ENCODE data around the gene EIF2AK2.

EIF2AK2 gene

DNA sequence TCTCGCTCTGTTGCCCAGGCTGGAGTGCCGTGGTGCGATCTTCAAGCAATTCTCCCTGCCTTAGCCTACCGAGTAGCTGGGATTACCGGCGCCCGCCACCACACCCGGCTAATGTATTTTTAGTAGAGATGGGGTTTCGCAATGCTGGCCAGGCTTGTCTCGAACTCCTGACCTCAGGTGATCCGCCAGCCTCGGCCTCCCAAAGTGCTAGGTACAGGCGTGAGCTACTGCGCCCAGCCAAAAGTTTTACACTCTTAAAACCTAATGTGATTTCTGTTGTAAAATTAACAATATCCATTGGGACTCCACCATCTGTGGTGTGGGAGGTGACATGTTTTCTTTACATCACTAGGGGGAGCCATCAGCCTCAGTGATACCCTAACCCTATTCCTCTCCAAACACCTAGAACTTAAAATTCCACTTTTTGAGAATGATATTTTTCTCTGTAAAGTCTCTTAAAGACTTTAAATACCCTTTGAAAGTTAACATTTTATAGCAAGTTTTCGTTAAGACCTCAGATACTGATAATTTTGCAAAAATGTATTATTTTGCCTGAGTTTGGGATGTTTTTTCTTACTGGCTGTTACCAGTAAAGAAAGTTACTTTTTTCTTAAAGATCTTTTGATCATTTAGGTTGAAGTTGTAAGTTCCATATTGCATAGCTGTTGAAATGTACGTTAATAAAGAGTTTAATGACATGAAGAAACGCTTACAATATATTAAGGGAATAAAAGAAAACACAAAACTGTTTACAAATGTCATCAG, 11.6 kb upstream of the EIF2AK2 start:
- no peak for DNase-seq

DNA sequence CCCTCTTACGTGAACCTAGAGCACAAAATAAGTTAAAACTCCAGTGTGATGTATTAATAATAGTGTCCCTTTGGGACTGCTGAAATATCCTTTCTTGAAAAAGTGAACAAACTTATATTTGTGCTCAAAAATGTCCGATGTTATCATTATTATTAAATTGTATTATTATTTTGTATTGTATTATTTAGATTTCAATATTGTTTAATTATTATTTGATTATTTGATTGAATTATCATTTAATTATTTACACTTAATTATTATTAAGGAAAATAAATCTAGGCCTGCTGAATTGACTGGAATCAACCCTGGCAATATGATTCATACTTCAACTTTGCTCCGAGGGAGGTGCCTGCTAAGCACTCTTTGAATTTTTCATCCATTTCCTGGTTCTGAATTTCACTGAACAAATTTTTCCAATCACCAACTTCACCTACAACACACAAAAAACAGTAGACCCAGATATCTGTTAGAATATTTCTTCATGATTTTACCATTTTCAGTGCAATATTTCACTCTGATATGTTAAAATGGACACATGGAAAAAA, 10.9 kb upstream of the EIF2AK2 start:
- no peak for DNase-seq

DNA sequence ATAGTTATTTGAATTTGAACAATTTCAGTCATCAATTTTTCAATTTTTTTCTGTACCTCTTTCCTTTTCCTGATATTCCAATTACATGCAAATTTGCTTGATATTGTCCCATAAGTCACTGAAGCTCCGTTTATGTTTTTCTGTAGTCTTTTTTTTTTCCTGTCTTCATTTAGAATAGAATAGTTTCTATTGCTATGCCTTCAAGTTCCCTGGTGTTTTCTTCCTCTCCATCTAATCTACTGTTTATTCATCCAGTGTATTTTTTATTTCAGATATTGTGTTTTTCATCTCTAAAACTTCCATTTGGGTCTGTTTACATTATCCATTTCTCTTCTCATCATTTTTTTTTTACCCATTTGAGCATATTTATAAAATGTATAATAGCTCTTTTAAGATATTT, 8.0 kb upstream of the EIF2AK2 start:
- DNase-seq = no peak

GRCh38 chr2:37156071-37156856, 516 bp downstream of the EIF2AK2 start:
- DNase-seq = no peak

DNA sequence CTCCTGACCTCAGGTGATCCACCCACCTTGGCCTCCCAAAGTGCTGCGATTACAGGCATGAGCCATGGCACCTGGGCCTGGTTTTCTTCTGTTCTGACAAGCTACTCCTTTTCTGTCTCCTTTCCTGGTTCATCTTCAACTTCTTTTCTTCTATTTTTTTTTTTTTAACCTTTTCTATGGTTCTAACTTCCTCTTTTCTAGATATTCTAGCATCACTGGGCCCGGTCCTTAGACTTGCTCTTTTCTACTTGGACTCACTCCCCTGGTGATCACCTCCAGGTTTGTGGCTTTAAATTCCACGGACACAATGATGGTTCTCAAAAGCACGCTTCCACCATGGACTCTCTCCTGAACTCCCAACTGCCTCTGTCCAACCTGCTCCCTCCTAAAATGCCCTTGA, 2.0 kb downstream of the EIF2AK2 start:
- no peak for DNase-seq

DNA sequence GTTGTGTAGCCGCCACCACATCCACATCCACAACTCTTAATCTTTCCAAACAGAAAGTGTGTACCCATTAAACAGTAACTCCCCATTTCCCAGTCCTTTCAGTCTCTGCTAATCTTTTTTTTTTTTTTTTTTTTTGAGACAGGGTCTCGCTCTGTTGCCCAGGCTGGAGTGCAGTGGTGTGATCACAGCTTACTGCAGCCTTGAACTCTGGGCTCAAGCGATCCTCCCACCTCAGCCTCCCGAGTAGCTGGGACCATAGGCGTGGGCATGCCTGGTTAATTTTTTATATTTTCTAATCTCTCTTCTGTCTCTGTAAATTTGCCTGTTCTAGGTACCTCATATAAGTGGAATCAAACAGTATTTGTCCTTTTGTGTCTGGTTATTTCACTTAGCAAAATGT, 3.6 kb downstream of the EIF2AK2 start:
- DNase-seq = no peak

- no peak for DNase-seq
These were observed 7.0 kb downstream of the EIF2AK2 start for GRCh38 chr2:37149626-37150322.

DNA sequence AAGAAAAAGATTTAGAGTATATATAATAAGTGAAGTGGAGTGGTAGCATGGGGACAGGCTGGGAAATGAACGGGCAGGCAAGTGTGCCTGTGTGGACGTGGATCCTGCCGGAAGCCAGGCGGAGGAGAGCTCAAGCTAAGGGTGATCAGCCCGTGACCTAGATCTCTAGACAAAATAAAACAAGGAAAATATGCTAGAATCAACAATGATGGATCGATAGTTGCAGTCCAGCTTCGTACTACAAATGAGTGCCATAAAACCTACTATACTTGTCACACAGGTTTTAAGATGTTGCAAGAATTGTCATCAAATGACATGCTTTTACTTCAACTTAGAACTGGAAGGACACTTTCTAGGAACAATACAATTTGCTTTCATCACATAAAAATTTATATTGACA, 8.5 kb downstream of the EIF2AK2 start:
- no peak for DNase-seq

DNA sequence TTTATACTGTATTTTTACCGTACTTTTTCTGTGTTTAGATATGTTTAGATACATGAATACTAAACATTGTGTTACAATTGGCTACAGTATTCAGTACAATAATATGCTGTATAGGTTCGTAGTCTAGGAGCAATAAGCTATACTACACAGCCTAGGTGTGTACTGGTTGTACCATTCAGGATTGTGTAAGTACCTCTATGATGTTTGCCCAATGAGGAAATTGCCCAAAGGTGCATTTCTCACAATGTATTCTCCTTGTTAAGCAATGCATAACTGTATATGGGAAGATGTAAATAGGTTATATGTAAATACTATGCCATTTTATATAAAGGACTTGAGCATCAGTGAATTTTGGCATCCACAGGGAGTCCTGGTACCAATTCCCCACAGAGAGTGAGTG, 10.7 kb downstream of the EIF2AK2 start:
- DNase-seq = no peak

- DNase-seq = no peak
These were observed 12.8 kb downstream of the EIF2AK2 start for GRCh38 chr2:37143974-37144373.

GRCh38 chr2:37142546-37142945, 14.2 kb downstream of the EIF2AK2 start:
- DNase-seq = no peak

- no peak for DNase-seq
These were observed 23.9 kb downstream of the EIF2AK2 start for GRCh38 chr2:37132914-37133313.

- DNase-seq = no peak
These were observed 31.4 kb downstream of the EIF2AK2 start for GRCh38 chr2:37125416-37125815.

DNA sequence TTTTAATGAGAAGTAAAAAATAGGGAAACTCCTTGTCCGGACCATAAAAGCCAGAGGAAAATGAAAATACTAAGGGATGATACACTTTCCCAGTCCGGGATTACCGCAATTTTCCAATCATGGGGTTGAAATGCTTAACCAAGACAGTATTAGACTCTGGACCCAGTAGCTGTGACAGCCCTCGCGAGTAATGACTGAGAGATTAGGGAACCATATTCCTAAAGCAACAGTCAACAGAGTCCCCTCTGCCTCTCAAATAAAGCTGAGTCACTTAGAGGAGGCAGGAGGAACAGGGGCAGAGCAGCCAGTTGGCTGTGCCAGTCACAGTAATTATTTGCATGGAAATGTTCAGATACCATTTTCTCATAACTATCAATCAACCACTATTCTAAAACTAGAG, 37.6 kb downstream of the EIF2AK2 start:
- DNase-seq = no peak

- no peak for DNase-seq
These were observed 39.2 kb downstream of the EIF2AK2 start for GRCh38 chr2:37117566-37117965.

GRCh38 chr2:37111958-37112357, 44.8 kb downstream of the EIF2AK2 start:
- no peak for DNase-seq

GRCh38 chr2:37110306-37111212, 46.2 kb downstream of the EIF2AK2 start:
- DNase-seq = no peak

GRCh38 chr2:37109523-37109922, 47.3 kb downstream of the EIF2AK2 start:
- DNase-seq = no peak

- no peak for DNase-seq
These were observed 51.6 kb downstream of the EIF2AK2 start for GRCh38 chr2:37105150-37105549.

DNA sequence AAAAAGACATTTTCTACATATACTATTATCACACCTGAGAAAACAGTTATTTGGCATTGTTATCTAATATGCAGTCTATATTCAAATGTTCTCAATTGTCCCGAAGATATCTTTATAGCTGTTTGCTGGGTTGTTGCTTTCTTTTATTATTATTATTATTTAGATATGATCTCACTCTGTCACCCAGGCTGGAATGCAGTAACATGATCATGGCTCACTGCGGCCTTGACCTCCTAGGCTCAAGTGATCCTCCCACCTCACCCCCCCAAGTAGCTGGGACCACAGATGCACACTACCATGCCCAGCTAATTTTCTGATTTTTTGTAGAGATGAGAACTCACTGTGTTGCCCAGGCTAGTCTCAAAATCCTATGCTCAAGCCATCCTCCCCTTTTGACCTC, 52.6 kb downstream of the EIF2AK2 start:
- DNase-seq = no peak

GRCh38 chr2:37102588-37102987, 54.2 kb downstream of the EIF2AK2 start:
- no peak for DNase-seq

DNA sequence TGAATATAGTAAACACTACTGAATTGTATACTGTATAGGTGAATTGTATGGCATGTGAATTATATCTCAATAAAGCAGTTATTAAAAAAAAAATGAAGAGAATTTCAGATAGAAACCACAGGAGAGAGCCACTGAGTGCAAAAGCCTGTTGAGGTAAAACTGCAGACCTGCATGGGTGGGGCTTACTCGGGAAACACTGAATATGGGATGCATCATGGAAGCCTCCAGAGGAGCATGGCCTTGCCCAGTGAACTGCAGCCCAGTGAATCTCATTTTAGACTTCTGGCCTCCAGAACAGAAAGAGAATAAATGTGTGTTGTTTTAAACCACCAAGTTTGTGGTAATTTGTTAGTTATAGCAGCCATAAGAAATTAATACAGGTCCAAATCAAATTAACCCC, 56.7 kb downstream of the EIF2AK2 start:
- no peak for DNase-seq
